NCI-H2196 treated with DMSO at 0.1 percent for 48 hours (cell line): ENCODE measurements around the gene MAD1L1.

Experiments used
- DNase-seq: peaks from one replicate; lab custom pipeline; 2025; ENCODE audit not compliant: unreplicated experiment; lab: John Stamatoyannopoulos, UW

The MAD1L1 gene

GRCh38 chr7:2201686-2202360 is 30.9 kb downstream of the MAD1L1 start:
- no peak for DNase-seq

DNA sequence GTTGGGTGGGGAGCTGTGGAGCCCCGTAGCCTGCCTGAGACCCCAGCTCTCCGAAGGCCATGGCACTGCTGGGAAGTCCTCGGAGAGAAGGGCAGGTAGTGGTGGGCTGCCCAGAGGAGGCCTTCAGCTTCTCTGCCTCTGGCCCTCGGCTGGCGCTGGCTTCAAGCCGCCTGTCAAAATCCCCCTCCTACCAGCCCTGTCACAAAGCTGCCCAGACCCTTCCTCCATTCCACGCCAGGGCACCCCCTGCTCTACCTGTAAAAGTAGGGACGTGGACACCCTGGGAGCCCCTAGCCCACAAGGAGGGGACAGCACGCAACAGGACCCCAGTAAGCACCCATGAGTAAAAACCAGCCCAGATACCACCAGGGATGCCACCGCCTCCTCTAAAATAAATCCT is 31.6 kb downstream of the MAD1L1 start:
- DNase-seq, result no peak

GRCh38 chr7:2200584-2200980 is 32.2 kb downstream of the MAD1L1 start:
- DNase-seq, result no peak

DNA sequence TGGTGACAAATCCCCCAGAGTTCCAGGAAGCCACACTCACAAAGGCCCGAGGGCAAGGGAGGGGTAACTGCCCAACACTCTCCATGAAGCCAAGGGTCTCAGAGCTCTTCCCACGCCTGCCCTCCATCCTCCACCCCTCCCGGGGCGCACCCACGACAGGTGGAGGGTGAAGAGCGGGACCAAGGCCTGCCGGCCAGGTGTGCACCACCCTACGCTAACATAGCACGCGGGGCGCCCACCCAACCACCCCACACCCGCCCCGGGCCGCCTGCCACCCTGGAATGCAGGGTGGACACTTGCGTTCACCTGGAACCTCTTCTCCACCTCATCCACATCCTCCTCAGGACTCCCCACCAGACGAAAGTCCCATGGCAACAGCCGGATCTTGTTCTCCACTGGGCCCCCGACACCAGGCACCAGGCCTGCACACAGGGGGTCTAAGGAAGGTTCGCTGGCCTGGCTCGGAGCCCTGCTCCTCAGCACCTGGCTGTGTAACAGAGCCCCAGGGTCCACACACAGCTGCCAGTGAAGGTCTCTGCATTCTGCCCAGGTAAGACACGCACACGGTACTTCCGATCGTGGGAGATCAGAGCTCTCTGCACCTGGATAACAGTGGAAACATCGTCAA is 32.7 kb downstream of the MAD1L1 start:
- DNase-seq, result no peak

GRCh38 chr7:2199528-2199927 is 33.2 kb downstream of the MAD1L1 start:
- DNase-seq, result no peak

- no peak for DNase-seq
Observed at GRCh38 chr7:2198760-2199159, 34.0 kb downstream of the MAD1L1 start.

DNA sequence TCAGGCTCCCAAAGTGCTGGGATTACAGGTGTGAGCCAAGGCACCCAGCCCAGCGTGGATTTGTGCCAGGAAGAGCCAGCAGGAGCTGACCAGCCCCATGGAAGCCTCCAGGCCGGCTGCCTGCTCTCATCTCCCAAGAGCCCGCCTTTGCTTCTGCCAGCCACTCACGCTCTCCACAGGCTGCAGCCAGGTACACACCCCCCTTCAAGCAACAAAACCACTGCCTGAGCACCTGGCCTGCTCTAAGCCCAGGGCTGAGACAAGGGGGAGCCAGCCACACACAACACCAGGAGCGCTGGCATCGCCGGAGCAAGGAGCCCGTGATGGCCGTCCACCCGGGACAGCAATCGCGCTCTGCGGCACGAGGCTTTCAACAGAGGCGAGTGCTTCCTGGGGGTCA is 34.5 kb downstream of the MAD1L1 start:
- DNase-seq, result peak; percentile 92

DNA sequence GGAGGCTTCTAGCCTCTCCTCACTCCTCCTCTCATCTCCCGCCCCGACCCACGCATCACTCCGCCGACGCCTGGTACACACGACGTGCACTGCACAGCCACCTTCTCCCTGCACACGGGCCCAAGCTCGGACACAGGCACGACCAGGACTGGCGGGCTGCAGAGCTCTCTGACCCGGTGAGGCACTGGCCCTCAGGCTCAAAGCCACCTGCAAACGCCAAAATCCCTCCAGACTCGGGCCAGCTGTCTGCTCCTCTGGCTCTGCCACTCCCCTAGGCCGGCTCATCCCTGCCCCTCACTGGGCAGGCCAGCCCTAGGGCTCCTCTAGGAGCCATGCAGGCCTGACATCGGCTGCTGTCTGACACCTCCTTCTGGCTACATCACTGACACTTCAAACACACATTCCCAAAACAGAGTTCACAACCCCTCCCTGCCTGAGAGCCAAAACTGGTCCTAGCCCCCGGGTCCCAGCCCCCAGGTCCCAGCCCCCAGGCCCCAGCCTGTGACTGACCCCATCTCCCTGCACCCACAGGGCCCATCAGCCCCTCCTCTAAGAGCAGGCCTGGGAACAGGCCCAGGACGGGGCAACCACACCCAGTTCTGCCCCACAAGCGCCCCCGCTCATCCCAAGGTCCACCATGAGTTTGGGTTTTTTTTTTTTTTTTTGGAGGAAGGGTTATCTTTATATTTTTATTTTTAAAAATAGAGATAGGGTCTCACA is 35.1 kb downstream of the MAD1L1 start:
- no peak for DNase-seq

DNA sequence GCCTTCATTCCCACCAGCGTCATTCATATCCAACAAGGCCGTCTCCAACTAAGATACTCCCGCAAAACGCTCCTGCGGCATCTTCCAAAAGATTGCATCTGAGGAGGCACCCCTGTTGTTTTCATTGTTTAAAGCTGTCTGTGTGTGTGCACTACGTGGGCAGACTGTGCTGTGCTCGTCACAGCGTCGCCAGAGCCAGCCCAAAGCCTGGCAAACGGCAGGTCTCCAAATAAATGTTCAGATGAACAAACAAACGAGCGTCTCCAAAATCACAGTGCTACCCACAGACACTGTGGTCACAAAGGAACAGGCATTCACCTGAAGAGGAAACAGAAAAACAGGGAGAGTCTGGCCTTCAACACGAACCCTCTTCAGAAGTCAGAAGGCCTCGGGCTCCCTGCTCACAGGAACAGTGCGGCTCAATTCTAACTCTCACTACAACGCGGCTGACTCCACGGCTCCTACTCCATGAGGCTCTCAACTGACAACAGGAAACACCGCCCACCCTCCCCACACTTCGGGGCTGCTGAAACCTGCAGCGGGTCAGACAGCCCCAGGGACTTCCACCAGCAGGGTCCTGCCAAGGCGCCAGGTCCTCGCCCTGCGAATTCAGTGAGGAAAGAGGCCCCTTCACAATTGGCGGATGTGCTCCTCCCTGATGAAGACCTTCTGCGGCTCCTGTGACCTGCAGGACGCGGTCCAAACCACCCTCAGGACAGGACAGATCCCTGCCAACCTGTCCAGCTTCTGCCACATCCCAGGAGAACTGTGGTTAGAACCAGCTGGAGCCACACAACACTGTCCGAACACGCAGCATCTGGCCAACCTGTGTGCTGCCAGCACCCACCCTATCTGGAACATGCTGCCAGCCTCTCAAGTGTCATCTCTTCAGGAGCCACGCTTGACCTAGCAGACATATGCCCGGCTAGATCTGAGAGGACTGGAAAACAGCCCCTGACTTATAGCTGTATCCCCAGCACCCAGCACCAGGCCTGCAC is 36.1 kb downstream of the MAD1L1 start:
- no peak for DNase-seq

DNA sequence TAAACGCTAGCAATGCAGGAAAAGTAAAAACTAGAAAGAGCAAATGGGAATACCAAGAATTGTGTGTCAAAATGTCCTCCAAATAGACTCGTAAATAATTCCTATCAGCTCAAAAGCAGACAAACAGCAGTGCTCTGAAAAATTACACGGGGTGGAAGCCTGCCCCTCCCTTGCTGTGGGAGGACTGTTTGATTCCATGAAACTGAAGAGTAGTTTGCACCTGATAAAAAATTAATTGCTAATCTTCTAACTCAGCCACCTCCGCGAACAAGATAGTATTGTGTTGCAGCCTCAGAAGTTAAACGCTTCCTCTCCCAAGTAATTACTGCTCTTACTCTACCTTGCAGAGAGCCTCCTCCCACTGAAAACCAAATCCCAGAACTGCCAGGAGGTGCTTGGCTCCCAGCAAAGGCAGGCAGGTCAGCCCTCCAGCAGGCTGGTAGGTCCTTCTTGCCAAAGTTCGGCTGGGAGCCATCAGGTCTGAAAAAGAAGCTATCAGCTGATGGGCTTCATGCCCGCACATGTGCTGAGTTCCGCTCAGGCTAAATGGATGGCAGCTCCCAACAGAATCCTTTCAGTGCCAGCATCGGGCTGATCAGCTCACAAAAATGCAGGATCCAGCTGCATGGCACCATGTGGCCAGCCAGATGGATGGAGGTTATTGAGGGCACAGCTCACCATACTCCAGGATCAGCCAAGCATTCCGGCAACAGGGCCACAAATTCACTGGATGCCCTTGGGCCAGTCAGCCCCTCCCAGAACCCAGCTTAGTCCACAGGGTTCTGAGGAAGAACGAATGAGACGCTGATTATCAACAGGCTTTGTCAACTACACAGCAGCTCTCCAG is 37.1 kb downstream of the MAD1L1 start:
- peak; percentile 58 for DNase-seq

GRCh38 chr7:2193575-2194305 is 39.0 kb downstream of the MAD1L1 start:
- no peak for DNase-seq

- DNase-seq, result peak; percentile 77
Observed at GRCh38 chr7:2192831-2193534, 39.8 kb downstream of the MAD1L1 start.

GRCh38 chr7:2191016-2191415 is 41.7 kb downstream of the MAD1L1 start:
- DNase-seq, result no peak

DNA sequence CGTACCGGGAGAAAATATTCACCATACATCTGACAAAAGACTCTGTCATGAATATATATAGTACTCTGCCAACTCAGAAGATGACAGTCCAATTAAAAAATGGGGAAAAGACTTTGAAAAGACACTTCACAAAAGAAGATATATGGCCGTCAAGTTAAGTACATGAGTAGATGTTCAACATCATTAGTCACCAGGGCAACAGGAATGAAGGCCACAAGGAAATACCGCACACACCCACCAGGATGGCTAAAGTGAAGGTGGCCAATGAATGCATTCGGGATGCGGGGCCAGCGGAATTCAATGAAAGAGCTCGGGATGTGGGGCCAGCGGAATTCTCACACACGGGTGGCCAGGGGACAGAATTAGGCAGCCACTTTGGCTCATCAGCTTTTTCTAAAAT is 42.2 kb downstream of the MAD1L1 start:
- no peak for DNase-seq

- DNase-seq, result no peak
Observed at GRCh38 chr7:2186166-2186565, 46.6 kb downstream of the MAD1L1 start.

GRCh38 chr7:2185715-2186114 is 47.0 kb downstream of the MAD1L1 start:
- DNase-seq, result no peak

DNA sequence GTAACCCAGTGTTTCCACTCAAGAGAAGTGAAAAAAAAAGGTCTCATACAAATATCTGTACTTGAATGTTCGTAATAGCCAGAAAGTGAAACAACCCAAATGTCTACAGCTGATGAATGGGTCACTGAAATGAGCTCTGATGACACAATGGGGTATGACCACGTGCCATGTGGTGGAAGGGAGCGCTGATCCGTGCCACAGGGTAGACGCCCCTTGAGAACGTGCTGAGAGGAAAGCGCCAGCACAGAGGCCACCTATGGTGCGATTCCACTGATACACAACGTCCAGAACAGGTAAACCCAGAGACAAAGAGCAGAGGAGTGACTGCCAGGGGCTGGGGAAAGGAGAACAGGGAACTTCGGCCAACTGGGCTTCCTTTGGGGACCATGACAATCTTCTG is 50.3 kb downstream of the MAD1L1 start:
- no peak for DNase-seq

GRCh38 chr7:2181077-2181854 is 51.5 kb downstream of the MAD1L1 start:
- DNase-seq, result no peak
